ENCODE measurements around the gene UPK3A. TPM values are rescaled to one million over a fixed set of nuclear protein-coding genes. Genes with fewer than 3 reads are reported as not detected.
"Not testable (repeated sequence)": the region's sequence is repeated elsewhere in the genome, so short reads cannot be mapped to it uniquely, and the experiment has no call there.

Gene UPK3A
- total RNA-seq, 4 donors from 2014 or later = not detected

DNA sequence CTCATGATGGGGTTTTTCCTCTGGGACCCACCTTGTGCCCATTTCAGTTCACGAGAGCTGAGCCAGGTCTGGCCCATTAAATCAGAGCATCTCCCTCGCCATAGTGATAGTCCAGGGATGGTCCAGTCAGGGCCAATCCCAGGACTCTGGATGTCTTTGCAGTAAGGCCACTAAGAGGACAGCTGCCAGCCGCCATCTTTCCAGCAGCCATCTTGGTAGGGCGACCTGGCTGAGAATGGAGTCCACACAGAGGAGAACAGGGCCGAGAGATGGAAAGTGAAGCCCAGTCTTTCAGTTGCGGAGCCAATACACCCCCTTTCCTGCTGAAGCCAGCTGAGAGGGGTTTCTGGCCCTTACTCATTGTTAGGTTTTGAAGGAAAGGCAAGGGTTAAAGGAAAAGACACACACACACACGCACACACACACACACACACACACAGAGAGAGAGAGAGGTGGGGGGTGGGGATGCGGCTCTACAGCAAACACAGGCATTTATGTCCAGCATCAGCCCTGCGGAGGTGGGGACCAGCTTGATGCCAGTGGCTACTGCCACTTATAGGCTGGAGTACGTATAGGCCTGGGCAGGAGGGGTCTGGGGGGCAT is 31.6 kb upstream of the UPK3A start:
- Histone ChIP-seq H3K4me3 (no peak overlapping the region), H3K9me3 (no peaks in the 10 kb centered on the region), H3K27me3 (no peaks in the 10 kb centered on the region), H3K27ac (no peak overlapping the region), H3K36me3 (no peaks in the 10 kb centered on the region), H3K4me1 (peaks cover 5% of the 10 kb centered on the region)
- WGBS = 88% methylated on average over 10 of the region's 10 CpGs
- no peak for TF ChIP-seq CTCF (IDR thresholded peaks at IDR 0.05)
- no peak for TF ChIP-seq POLR2A (IDR thresholded peaks at IDR 0.05)
- no peak for TF ChIP-seq EP300 (IDR thresholded peaks at IDR 0.05)
- no peak for TF ChIP-seq POLR2AphosphoS5 (IDR thresholded peaks at IDR 0.05)
- no peak for DNase-seq (ENCODE audit: low spot score in 2 of 2)

DNA sequence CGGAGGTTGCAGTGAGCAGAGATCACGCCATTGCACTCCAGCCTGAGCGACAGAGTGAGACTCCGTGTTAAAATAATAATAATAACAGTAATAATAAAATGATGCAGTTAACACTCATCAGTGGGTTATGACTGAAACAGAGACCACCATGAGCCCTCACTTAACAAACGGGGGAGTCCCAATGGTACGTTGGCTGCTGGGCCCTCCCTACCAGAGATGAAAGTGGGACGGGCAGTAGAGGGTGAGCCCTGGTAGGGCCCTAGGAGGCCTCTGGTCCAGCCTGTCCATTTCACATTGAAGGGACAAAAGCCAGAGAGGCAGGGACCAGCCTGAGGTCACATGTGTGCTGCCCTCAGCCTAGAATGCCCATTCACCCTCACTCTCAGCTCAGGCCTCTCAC is 30.4 kb upstream of the UPK3A start:
- DNase-seq (ENCODE audit: low spot score in 2 of 2) = no peak

DNA sequence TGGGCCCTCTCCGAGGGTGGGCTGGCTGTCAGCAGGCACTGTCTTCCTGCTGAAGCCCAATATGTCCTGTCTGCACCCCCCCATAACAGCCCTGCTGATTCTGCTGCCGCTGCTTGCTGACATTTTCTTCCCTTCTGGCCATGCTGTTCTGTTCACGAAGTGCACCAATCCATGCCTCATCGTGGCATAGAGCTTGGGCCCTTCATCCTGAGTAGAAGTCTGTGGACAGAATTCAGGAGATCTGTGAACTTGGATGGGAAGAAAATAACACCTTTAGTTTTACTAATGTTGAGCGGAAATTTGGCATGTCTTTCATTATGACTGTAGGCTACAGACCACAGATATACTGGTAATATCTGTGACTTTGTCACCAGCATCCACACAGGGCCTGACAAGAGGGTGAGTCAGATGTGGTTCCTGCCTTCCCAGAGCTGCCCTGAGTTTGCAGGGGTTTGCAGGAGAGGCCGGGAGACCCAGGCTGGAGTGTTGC is 29.9 kb upstream of the UPK3A start:
- no peak overlapping the region for H3K27ac ChIP-seq
- no peaks in the 10 kb centered on the region for H3K4me1 ChIP-seq
- 89% methylated on average over 6 of the region's 6 CpGs for WGBS
- no peaks in the 10 kb centered on the region for H3K27me3 ChIP-seq
- no peak overlapping the region for H3K4me3 ChIP-seq
- TF ChIP-seq POLR2A (IDR thresholded peaks at IDR 0.05) = no peak
- no peak for TF ChIP-seq POLR2AphosphoS5 (IDR thresholded peaks at IDR 0.05)
- no peak for TF ChIP-seq EP300 (IDR thresholded peaks at IDR 0.05)
- TF ChIP-seq CTCF (IDR thresholded peaks at IDR 0.05) = no peak
- no peaks in the 10 kb centered on the region for H3K36me3 ChIP-seq
- no peaks in the 10 kb centered on the region for H3K9me3 ChIP-seq
- DNase-seq (ENCODE audit: low spot score in 2 of 2) = no peak

More for the DNA sequence above, 30.4 kb upstream of the UPK3A start:
- Histone ChIP-seq H3K4me3 (no peak overlapping the region), H3K27ac (no peak overlapping the region), H3K27me3 (no peaks in the 10 kb centered on the region), H3K9me3 (no peaks in the 10 kb centered on the region), H3K4me1 (no peaks in the 10 kb centered on the region), H3K36me3 (no peaks in the 10 kb centered on the region)
- TF ChIP-seq POLR2A (IDR thresholded peaks at IDR 0.05) (no peak), EP300 (IDR thresholded peaks at IDR 0.05) (no peak), POLR2AphosphoS5 (IDR thresholded peaks at IDR 0.05) (no peak), CTCF (IDR thresholded peaks at IDR 0.05) (no peak)
- 91% methylated on average over 7 of the region's 7 CpGs for WGBS

DNA sequence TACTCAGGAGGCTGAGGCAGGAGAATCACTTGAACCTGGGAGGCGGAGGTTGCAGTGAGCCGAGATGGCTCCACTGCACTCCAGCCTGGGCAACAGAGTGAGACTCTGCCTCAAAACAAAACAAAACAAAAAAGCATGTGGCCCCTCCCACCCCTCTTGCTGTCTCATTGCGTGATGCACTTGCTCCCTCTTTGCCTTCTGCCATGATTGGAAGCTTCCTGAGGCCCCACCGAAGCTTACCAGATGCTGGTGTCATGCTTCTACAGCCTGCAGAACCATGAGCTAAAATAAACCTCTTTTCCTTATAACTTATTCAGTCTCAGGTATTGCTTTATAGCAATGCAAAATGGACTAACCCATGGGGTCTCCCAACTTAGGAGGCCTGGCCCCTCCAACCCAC is 26.8 kb upstream of the UPK3A start:
- not testable (repeated sequence) for DNase-seq (ENCODE audit: low spot score in 2 of 2); H3K27ac ChIP-seq; H3K27me3 ChIP-seq; H3K4me3 ChIP-seq; H3K9me3 ChIP-seq; H3K36me3 ChIP-seq; H3K4me1 ChIP-seq
- WGBS = 98% methylated on average over 4 of the region's 4 CpGs

DNA sequence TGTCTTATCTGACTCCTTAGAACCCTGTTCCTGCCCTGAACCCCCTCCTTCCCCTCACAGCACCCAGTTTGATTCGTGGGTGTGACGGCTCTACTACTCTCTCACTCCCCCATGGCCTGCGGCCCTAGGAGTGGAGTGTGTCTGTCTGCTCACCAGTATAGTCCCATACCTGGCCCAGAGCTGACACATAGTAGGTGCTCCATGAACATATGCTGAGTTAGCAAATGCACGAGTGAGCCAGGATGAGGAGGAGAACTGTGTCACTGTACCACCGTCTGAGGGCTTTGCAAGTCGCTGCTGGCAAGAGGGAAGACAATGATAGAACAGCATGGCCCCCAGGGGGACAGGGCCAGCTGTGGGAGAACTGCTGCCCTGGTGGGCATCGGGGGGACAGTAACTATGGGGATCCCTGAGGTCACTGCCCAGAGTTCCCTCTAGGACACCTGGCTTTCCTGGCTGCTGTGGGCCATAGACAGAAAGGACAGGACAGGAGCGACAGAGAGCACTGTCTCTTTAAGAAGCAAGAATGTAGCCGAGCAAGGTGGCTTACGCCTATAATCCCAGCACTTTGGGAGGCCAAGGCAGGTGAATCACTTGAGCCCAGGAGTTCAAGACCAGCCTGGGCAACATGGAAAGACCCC is 24.9 kb upstream of the UPK3A start:
- Histone ChIP-seq H3K4me3 (no peak overlapping the region), H3K27ac (no peak overlapping the region), H3K9me3 (no peaks in the 10 kb centered on the region), H3K4me1 (peaks cover 21% of the 10 kb centered on the region), H3K36me3 (no peaks in the 10 kb centered on the region), H3K27me3 (no peaks in the 10 kb centered on the region)
- no peak for TF ChIP-seq POLR2AphosphoS5 (IDR thresholded peaks at IDR 0.05)
- no peak for DNase-seq (ENCODE audit: low spot score in 2 of 2)
- WGBS = 81% methylated on average over 10 of the region's 10 CpGs

- not testable (repeated sequence) for H3K27ac ChIP-seq
Observed at GRCh38 chr22:45260395-45260759, 24.4 kb upstream of the UPK3A start.

More at GRCh38 chr22:45260395-45260759, 24.4 kb upstream of the UPK3A start:
- not testable (repeated sequence) for DNase-seq (ENCODE audit: low spot score in 2 of 2); H3K27me3 ChIP-seq; H3K4me3 ChIP-seq; H3K9me3 ChIP-seq; H3K36me3 ChIP-seq
- peaks cover 21% of the 10 kb centered on the region for H3K4me1 ChIP-seq
- WGBS = 89% methylated on average over 9 of the region's 9 CpGs
